AG09319 (cell line): ENCODE data around the gene FRMPD4.

Experiments
- DNase-seq: peaks from one replicate; pipeline ENCODE4 v3.0.0-alpha.2; 2010; ENCODE audit warnings: low read depth; ENCODE audit errors: extremely low read depth
- TF ChIP-seq, protein P1 (sequence below): IDR thresholded peaks from 2 replicates; pipeline ENCODE4 v1.5.1; 2011; ENCODE audit warnings: low read depth, mild to moderate bottlenecking, inconsistent platforms, low read length, moderate library complexity

FRMPD4 gene

GRCh38 chrX:12360986-12361598 lies 222.8 kb downstream of the FRMPD4 start:
- TF ChIP-seq, protein P1, sequence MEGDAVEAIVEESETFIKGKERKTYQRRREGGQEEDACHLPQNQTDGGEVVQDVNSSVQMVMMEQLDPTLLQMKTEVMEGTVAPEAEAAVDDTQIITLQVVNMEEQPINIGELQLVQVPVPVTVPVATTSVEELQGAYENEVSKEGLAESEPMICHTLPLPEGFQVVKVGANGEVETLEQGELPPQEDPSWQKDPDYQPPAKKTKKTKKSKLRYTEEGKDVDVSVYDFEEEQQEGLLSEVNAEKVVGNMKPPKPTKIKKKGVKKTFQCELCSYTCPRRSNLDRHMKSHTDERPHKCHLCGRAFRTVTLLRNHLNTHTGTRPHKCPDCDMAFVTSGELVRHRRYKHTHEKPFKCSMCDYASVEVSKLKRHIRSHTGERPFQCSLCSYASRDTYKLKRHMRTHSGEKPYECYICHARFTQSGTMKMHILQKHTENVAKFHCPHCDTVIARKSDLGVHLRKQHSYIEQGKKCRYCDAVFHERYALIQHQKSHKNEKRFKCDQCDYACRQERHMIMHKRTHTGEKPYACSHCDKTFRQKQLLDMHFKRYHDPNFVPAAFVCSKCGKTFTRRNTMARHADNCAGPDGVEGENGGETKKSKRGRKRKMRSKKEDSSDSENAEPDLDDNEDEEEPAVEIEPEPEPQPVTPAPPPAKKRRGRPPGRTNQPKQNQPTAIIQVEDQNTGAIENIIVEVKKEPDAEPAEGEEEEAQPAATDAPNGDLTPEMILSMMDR: no peak
- no peak for DNase-seq

DNA sequence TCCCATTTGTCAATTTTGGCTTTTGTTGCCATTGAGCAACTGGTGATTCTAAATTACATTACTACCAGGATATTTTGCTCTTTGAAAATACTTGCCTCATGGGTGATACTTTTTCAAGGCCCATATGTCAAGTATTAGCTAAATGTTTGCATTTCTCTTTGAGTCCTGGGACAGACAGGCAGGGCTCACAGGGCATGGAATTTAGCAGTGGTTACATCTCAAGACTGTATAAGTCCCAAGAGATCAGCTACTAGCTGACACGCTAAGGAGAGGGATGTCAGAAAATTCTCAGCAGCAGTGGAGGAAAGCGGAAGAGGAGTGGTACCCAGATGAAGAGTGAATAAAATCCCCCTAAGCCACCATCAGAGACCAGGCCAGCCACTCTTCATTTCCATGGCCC lies 224.9 kb downstream of the FRMPD4 start:
- TF ChIP-seq, protein P1: no peak
- DNase-seq: no peak

DNA sequence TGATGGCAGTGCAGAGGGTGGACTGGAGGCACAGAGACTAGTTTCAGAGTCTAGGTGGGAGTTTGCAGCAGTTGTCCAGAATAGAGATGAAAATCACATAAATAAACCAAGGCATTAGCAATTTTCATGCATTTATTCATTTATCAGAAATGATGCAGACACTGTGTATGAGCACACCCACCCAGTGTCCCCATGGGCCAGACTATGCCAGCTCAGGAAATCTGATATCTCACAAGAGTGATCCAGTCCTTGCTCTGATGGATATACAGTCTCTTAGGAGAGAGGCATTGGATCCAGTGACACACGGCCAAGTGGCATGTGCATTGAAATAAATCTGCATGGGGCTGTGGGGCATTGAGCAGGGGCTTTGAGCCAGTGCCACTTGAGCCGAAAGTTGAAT lies 228.2 kb downstream of the FRMPD4 start:
- TF ChIP-seq, protein P1: no peak

DNA sequence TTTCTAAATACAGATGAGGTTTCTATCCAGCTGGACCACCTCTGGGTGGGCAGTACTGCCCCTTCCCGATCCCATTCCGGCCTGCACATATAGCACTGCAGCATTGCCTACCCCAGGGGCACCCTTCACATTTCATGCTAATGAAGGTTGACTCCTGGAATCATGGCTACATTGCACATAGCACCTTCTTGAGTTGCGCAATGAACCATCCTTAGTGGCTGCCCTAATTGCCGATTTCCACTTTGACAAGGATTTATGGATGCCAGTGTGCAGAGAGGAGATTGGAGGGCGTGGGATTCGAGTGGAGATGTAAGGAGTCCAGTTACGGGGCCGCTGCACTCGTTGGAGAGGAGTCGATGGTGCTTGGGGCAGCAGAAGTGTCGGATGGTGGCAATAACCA lies 229.0 kb downstream of the FRMPD4 start:
- no peak for DNase-seq
- TF ChIP-seq, protein P1: no peak

More for the DNA sequence above, 228.2 kb downstream of the FRMPD4 start:
- no peak for DNase-seq

GRCh38 chrX:12370497-12370986 lies 232.3 kb downstream of the FRMPD4 start:
- DNase-seq: peak; percentile 59

DNA sequence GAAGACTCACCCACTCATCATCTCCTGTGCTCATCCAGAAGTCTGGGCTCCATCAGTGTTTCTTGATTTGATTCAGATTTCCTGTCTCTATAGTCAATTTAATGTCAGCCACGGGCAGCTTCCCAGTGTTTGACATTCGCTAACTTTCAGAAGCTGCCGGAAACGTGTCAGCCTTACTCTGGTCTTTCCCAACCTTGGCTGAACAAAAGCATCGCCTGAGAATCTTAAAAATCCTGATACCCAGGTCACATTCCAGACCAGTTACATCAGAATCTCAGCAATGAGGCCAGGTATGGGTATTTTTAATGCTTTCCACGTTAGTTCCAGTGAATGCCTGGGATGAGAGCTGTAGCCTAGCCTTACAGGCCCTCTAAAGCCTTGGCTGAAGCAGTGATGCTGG lies 233.8 kb downstream of the FRMPD4 start:
- DNase-seq: no peak
- TF ChIP-seq, protein P1: no peak

More at GRCh38 chrX:12370497-12370986, 232.3 kb downstream of the FRMPD4 start:
- TF ChIP-seq, protein P1: no peak

DNA sequence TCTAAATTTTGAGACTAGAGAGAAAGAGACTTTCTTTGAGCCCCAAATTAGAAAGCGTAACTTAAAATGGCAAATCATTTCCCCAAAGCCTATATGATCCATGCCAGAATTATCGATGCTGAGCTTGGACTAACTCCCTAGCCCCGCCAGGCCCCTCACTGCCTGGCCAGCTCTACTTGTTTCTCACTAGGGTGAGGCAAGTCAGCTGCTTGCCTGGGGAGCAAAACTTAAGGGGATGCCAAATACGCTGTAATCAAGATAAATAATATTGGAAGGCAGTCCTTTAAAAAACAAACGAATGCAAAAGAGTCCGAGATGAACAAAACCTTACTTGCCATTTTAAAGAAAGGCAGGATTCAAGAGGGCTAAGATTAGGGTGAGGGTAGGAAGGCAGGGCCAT lies 236.0 kb downstream of the FRMPD4 start:
- DNase-seq: no peak
- TF ChIP-seq, protein P1: no peak
